Astrocyte (in vitro differentiated cells and primary cell): ENCODE measurements around the gene ANK3. TPM values are rescaled to one million over a fixed set of nuclear protein-coding genes. Genes with fewer than 3 reads are reported as not detected.
A peak's percentile ranks its signal among the peaks of the same experiment; 100 is the strongest.

Experiments
- DNase-seq: peaks from one replicate; pipeline ENCODE4 v3.0.0-alpha.2; 2010; ENCODE audit warnings: low read depth
- FAIRE-seq: peaks from 2 replicates; lab custom pipeline; 2011; peaks lifted over from hg19 to GRCh38; lab: Jason Lieb, UNC
- H2AFZ ChIP-seq: 2 replicates; pipeline ENCODE4 v1.6.0; 2012; ENCODE audit warnings: low read depth, low read length, inconsistent platforms
- H3K27ac ChIP-seq: 2 replicates; pipeline ENCODE4 v1.5.1; 2011; ENCODE audit warnings: low read depth, low read length, inconsistent platforms
- H3K27me3 ChIP-seq: 2 replicates; pipeline ENCODE4 v1.6.0; 2011; ENCODE audit warnings: low read length, inconsistent platforms; ENCODE audit not compliant: insufficient read depth
- H3K36me3 ChIP-seq: 2 replicates; pipeline ENCODE4 v1.5.1; 2011; ENCODE audit warnings: low read length, inconsistent platforms; ENCODE audit not compliant: insufficient read depth
- H3K4me1 ChIP-seq: 2 replicates; pipeline ENCODE4 v1.5.1; 2011; ENCODE audit warnings: low read length, inconsistent platforms; ENCODE audit not compliant: insufficient read depth
- H3K4me2 ChIP-seq: 2 replicates; pipeline ENCODE4 v1.6.0; 2012; ENCODE audit warnings: low read length, inconsistent platforms
- H3K4me3 ChIP-seq: 2 replicates; pipeline ENCODE4 v1.5.1; 2011; ENCODE audit warnings: low read depth, mild to moderate bottlenecking, low read length, inconsistent platforms; ENCODE audit not compliant: insufficient read depth
- H3K79me2 ChIP-seq: 2 replicates; pipeline ENCODE4 v1.6.0; 2012; ENCODE audit warnings: mild to moderate bottlenecking, low read length, inconsistent platforms; ENCODE audit not compliant: insufficient read depth
- H3K9ac ChIP-seq: 2 replicates; pipeline ENCODE4 v1.6.0; 2012; ENCODE audit warnings: mild to moderate bottlenecking, low read length, inconsistent platforms
- H3K9me3 ChIP-seq: 2 replicates; pipeline ENCODE4 v1.5.1; 2012; ENCODE audit warnings: low read depth, mild to moderate bottlenecking, low read length, inconsistent platforms; ENCODE audit not compliant: insufficient read depth
- H4K20me1 ChIP-seq: 2 replicates; pipeline ENCODE4 v1.6.0; 2012; ENCODE audit warnings: low read length, inconsistent platforms; ENCODE audit not compliant: insufficient read depth
- H3K27ac Mint-ChIP-seq: one replicate; pipeline ENCODE4 v1.8.0; 2021; ENCODE audit warnings: mild to moderate bottlenecking, mixed read lengths; ENCODE audit not compliant: unreplicated experiment
- H3K27me3 Mint-ChIP-seq: one replicate; pipeline ENCODE4 v1.8.0; 2021; ENCODE audit warnings: low read depth, mixed read lengths; ENCODE audit not compliant: unreplicated experiment
- H3K36me3 Mint-ChIP-seq: one replicate; pipeline ENCODE4 v1.8.0; 2021; ENCODE audit warnings: low read depth, mixed read lengths; ENCODE audit not compliant: unreplicated experiment
- H3K4me1 Mint-ChIP-seq: one replicate; pipeline ENCODE4 v1.8.0; 2021; ENCODE audit warnings: low read depth, mixed read lengths; ENCODE audit not compliant: unreplicated experiment
- H3K4me3 Mint-ChIP-seq: one replicate; pipeline ENCODE4 v1.8.0; 2021; ENCODE audit warnings: mild to moderate bottlenecking, moderate library complexity, mixed read lengths; ENCODE audit not compliant: unreplicated experiment
- H3K9me3 Mint-ChIP-seq: one replicate; pipeline ENCODE4 v1.8.0; 2021; ENCODE audit warnings: mild to moderate bottlenecking, mixed read lengths; ENCODE audit not compliant: unreplicated experiment
- CTCF ChIP-seq: IDR thresholded peaks from 2 replicates; pipeline ENCODE4 v1.5.1; 2011; ENCODE audit warnings: low read depth, mild to moderate bottlenecking, inconsistent platforms, low read length, moderate library complexity; ENCODE audit not compliant: insufficient read depth
- EZH2 ChIP-seq: IDR thresholded peaks from 2 replicates; pipeline ENCODE4 v1.6.1; 2012; ENCODE audit warnings: mild to moderate bottlenecking, low read length, inconsistent platforms; ENCODE audit not compliant: insufficient read depth
- total RNA-seq: library from RNA; stranded (reverse); gene quantifications from 2 replicates; pipeline ENCODE4 v1.2.1, GENCODE V29; 2021

Gene ANK3
- total RNA-seq, 1 donor from 2014 or later = 21.1 TPM

DNA sequence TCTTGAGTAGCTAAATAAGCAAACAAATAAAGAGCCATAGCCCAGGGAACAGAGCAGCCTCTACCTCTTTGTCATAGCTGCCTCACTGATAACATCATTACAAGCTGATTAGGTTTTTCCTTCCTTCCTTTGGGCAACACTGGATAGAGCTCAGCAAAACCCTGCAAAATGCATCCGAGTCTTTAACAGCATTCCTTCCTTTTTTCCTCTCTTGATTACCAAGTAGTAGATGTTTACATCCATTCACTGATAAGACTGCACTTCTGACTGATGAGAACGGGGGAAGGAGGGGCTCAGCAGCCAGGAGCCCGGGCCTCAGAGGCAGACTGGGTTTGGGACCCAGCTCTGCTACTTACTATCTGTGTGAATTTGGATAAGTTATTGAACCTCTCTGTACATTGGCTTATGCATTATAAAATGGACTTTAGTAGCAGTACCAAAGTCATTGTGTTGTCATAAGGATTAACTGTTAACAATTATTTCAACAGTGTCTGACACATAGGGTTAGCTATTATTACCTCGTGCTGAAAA, 214.2 kb downstream of the ANK3 start:
- Histone ChIP-seq H3K9ac (no peak overlapping the region), H4K20me1 (no peaks in the 10 kb centered on the region), H3K4me1 (no peaks in the 10 kb centered on the region), H3K79me2 (no peaks in the 10 kb centered on the region), H3K4me3 (no peak overlapping the region), H2AFZ (no peak overlapping the region), H3K4me2 (no peak overlapping the region), H3K27ac (no peak overlapping the region), H3K9me3 (no peaks in the 10 kb centered on the region), H3K36me3 (peaks cover 2% of the 10 kb centered on the region), H3K27me3 (no peaks in the 10 kb centered on the region)
- Mint-ChIP-seq H3K27me3 (no peaks in the 10 kb centered on the region), H3K4me1 (peaks cover under 1% of the 10 kb centered on the region), H3K4me3 (no peak overlapping the region), H3K27ac (peak overlapping the region; percentile 0), H3K36me3 (no peaks in the 10 kb centered on the region), H3K9me3 (no peaks in the 10 kb centered on the region)
- FAIRE-seq (no peak), DNase-seq (peak; percentile 21)
- TF ChIP-seq CTCF = no peak

DNA sequence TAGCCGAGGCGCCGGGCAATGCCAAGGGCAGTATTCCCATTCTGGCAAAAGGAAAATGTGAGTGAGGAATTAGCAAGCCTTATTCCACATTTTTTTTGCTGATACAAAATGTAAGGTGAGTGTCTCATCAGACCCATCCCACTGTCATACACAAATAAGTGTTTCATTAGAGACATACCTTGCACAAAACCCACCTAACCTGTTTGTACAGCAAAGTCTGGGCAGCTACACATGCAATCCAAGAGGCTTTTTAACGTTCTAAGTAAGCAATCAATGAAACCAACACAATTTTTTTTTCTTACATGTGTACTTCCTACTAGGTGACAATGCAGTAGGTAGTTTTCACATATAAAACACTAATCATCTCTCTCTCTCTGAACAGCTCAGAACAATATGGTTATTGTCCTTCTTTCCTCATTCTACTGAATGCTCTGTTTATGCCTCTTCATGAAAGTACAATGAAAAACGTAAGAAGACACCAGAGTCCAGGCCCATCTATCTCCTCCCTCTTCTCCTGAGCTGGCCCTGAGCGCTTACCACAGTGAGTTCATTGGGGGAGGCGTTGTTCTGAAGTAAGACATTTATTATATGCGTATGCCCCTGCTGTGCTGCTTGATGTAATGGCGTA, 217.2 kb downstream of the ANK3 start:
- no peaks in the 10 kb centered on the region for H3K36me3 Mint-ChIP-seq
- Histone ChIP-seq H3K9ac (no peak overlapping the region), H2AFZ (no peak overlapping the region), H3K27ac (no peak overlapping the region), H3K27me3 (no peaks in the 10 kb centered on the region), H3K4me2 (no peak overlapping the region), H3K4me1 (no peaks in the 10 kb centered on the region), H3K9me3 (no peaks in the 10 kb centered on the region), H3K4me3 (no peak overlapping the region), H3K36me3 (peaks cover 2% of the 10 kb centered on the region), H4K20me1 (no peaks in the 10 kb centered on the region), H3K79me2 (no peaks in the 10 kb centered on the region)
- TF ChIP-seq EZH2 (no peak), CTCF (no peak)
- no peaks in the 10 kb centered on the region for H3K9me3 Mint-ChIP-seq
- peaks cover 6% of the 10 kb centered on the region for H3K4me1 Mint-ChIP-seq
- DNase-seq (no peak), FAIRE-seq (no peak)
- H3K27me3 Mint-ChIP-seq = no peaks in the 10 kb centered on the region
- H3K4me3 Mint-ChIP-seq = no peak overlapping the region
- H3K27ac Mint-ChIP-seq = no peak overlapping the region

GRCh38 chr10:60171436-60172013, 218.2 kb downstream of the ANK3 start:
- Mint-ChIP-seq H3K9me3 (no peaks in the 10 kb centered on the region), H3K4me3 (no peak overlapping the region), H3K27ac (no peak overlapping the region), H3K36me3 (no peaks in the 10 kb centered on the region), H3K27me3 (no peaks in the 10 kb centered on the region), H3K4me1 (peaks cover 6% of the 10 kb centered on the region)
- FAIRE-seq (no peak), DNase-seq (no peak)
- no peak overlapping the region for H3K9ac ChIP-seq
- no peak overlapping the region for H3K4me3 ChIP-seq
- no peaks in the 10 kb centered on the region for H3K27me3 ChIP-seq
- no peaks in the 10 kb centered on the region for H3K4me1 ChIP-seq
- no peaks in the 10 kb centered on the region for H3K9me3 ChIP-seq
- H4K20me1 ChIP-seq = no peaks in the 10 kb centered on the region
- H2AFZ ChIP-seq = no peak overlapping the region
- H3K79me2 ChIP-seq = no peaks in the 10 kb centered on the region
- TF ChIP-seq EZH2 = no peak
- no peak for TF ChIP-seq CTCF
- peaks cover 5% of the 10 kb centered on the region for H3K36me3 ChIP-seq
- H3K4me2 ChIP-seq = no peak overlapping the region
- no peak overlapping the region for H3K27ac ChIP-seq
